Measurements from ENCODE around the gene SEC24B. TPM values are rescaled to one million over a fixed set of nuclear protein-coding genes. Genes with fewer than 3 reads are reported as not detected.

Gene SEC24B
- total and polyA plus RNA-seq, 8 donors = 2.3 to 56.0 (median 13.2) TPM

- Histone ChIP-seq H3K27me3 (peaks cover 0 to under 1% (median 0%) of the 10 kb centered on the region in 3 donors), H3K4me3 (no peak overlapping the region), H3K36me3 (no peaks in the 10 kb centered on the region), H3K27ac (no peak overlapping the region), H3K4me1 (no peaks in the 10 kb centered on the region), H3K9me3 (no peaks in the 10 kb centered on the region)
- TF ChIP-seq EP300 (IDR thresholded peaks at IDR 0.05) = no peak
- no peak for TF ChIP-seq POLR2A (IDR thresholded peaks at IDR 0.05)
- TF ChIP-seq CTCF (IDR thresholded peaks at IDR 0.05) = no peak
- TF ChIP-seq POLR2AphosphoS5 (IDR thresholded peaks at IDR 0.05) = no peak
- WGBS, 5 donors = 29 to 46% (median 36%) methylated on average over 7 of the region's 7 CpGs
- intact Hi-C loops (cut with DNase I; ENCODE audit: low total_unique reads) = no loop called here
- peak in 1 of 2 donors; percentile 49 for DNase-seq
These were observed 44.1 kb upstream of the SEC24B start for GRCh38 chr4:109389369-109390114.

- TF ChIP-seq POLR2AphosphoS5 (IDR thresholded peaks at IDR 0.05) (no peak), POLR2A (IDR thresholded peaks at IDR 0.05) (no peak), CTCF (IDR thresholded peaks at IDR 0.05) (no peak), EP300 (IDR thresholded peaks at IDR 0.05) (no peak)
- intact Hi-C loops (cut with DNase I; ENCODE audit: low total_unique reads) = no loop called here
- H3K4me1 ChIP-seq = no peaks in the 10 kb centered on the region
These were observed 43.4 kb upstream of the SEC24B start for GRCh38 chr4:109390115-109390768.

GRCh38 chr4:109395694-109396093, 37.9 kb upstream of the SEC24B start:
- intact Hi-C loops (cut with DNase I; ENCODE audit: low total_unique reads) = no loop called here
- H3K36me3 ChIP-seq = no peaks in the 10 kb centered on the region
- peaks cover 0 to 5% (median 0%) of the 10 kb centered on the region in 3 donors for H3K27me3 ChIP-seq
- DNase-seq = no peak
- no peaks in the 10 kb centered on the region for H3K4me1 ChIP-seq
- 70 to 79% (median 71%) methylated on average over 10 of the region's 10 CpGs for whole genome bisulfite sequencing, 5 donors
- no peak for TF ChIP-seq EP300 (IDR thresholded peaks at IDR 0.05)
- TF ChIP-seq CTCF (IDR thresholded peaks at IDR 0.05) = no peak
- no peak for TF ChIP-seq POLR2AphosphoS5 (IDR thresholded peaks at IDR 0.05)
- no peak for TF ChIP-seq POLR2A (IDR thresholded peaks at IDR 0.05)
- no peaks in the 10 kb centered on the region for H3K9me3 ChIP-seq
- no peak overlapping the region for H3K4me3 ChIP-seq
- H3K27ac ChIP-seq = no peak overlapping the region

More at GRCh38 chr4:109390115-109390768, 43.4 kb upstream of the SEC24B start:
- no peaks in the 10 kb centered on the region for H3K27me3 ChIP-seq
- no peak for DNase-seq
- no peak overlapping the region for H3K4me3 ChIP-seq
- H3K27ac ChIP-seq = no peak overlapping the region
- H3K9me3 ChIP-seq = no peaks in the 10 kb centered on the region
- no peaks in the 10 kb centered on the region for H3K36me3 ChIP-seq

- H3K9me3 ChIP-seq = no peaks in the 10 kb centered on the region
- no peaks in the 10 kb centered on the region for H3K36me3 ChIP-seq
- no peak for TF ChIP-seq POLR2AphosphoS5 (IDR thresholded peaks at IDR 0.05)
- H3K27ac ChIP-seq = no peak overlapping the region
- intact Hi-C loops (cut with DNase I; ENCODE audit: low total_unique reads) = no loop called here
- WGBS, 5 donors = 83 to 95% (median 89%) methylated on average over 1 of the region's 1 CpG
- no peaks in the 10 kb centered on the region for H3K4me1 ChIP-seq
- no peak overlapping the region for H3K4me3 ChIP-seq
- DNase-seq = no peak
- peaks cover 0 to 5% (median 0%) of the 10 kb centered on the region in 3 donors for H3K27me3 ChIP-seq
These were observed 34.7 kb upstream of the SEC24B start for GRCh38 chr4:109398928-109399327.
